ENCODE measurements around the gene SCUBE2. TPM values are rescaled to one million over a fixed set of nuclear protein-coding genes. Genes with fewer than 3 reads are reported as not detected.

The SCUBE2 gene
- total RNA-seq = 0.18 and 0.29 TPM in 2 replicates

GRCh38 chr11:9091044-9091922, at the start of gene SCUBE2:
Gene SCUBE2, minus strand, starts transcription at chr11:9091599. Its CDS starts 71 bp downstream, at chr11:9091528.

GRCh38 chr11:9003573-9004182, 87.7 kb downstream of the SCUBE2 start, which contains the start of gene NRIP3:
Gene NRIP3, minus strand, starts transcription at chr11:9004001. Its CDS starts 66 bp downstream, at chr11:9003935.

Other genes with a start within 250 kb of the SCUBE2 start
- gene AKIP1, start 180.4 kb downstream of the SCUBE2 start, total RNA-seq = 78.7 and 83.3 TPM in 2 replicates
- not detected in 2 replicates for gene C11orf16, start 158.7 kb downstream of the SCUBE2 start, total RNA-seq
- not detected in 2 replicates for gene ASCL3, start 148.6 kb downstream of the SCUBE2 start, total RNA-seq
- 33.8 and 36.0 TPM in 2 replicates for gene TMEM9B, start 127.2 kb downstream of the SCUBE2 start, total RNA-seq
- 10.7 and 12.4 TPM in 2 replicates for gene NRIP3, start 87.6 kb downstream of the SCUBE2 start, total RNA-seq
- gene DENND5A, start 173.8 kb upstream of the SCUBE2 start, total RNA-seq = 71.6 and 88.5 TPM in 2 replicates
- gene TMEM41B, start 223.0 kb upstream of the SCUBE2 start, total RNA-seq = 26.5 and 35.1 TPM in 2 replicates

Measured in myometrial cell (primary cell).